Osteoblast (primary cell): ENCODE measurements around the gene ACBD6. TPM values are rescaled to one million over a fixed set of nuclear protein-coding genes. Genes with fewer than 3 reads are reported as not detected.

ENCODE experiments used
- DNase-seq: peaks from one replicate; pipeline ENCODE4 v3.0.0; 2011; ENCODE audit warnings: low spot score, mixed read lengths; ENCODE audit not compliant: insufficient read length; ENCODE audit errors: missing footprints
- H2AFZ ChIP-seq: 2 replicates; pipeline ENCODE4 v1.6.0; 2011; ENCODE audit warnings: mild to moderate bottlenecking, low read length
- H3K27ac ChIP-seq: 2 replicates; pipeline ENCODE4 v1.5.1; 2011; ENCODE audit warnings: mild to moderate bottlenecking, low read depth, low read length, moderate library complexity
- H3K27me3 ChIP-seq: 2 replicates; pipeline ENCODE4 v1.6.0; 2012; ENCODE audit warnings: mild to moderate bottlenecking, control low read depth, inconsistent platforms, low read length, moderate library complexity; ENCODE audit not compliant: insufficient read depth
- H3K36me3 ChIP-seq: 2 replicates; pipeline ENCODE4 v1.5.1; 2011; ENCODE audit warnings: mild to moderate bottlenecking, low read length, control low read depth, moderate library complexity; ENCODE audit not compliant: insufficient read depth
- H3K4me1 ChIP-seq: 2 replicates; pipeline ENCODE4 v1.5.1; 2011; ENCODE audit warnings: mild to moderate bottlenecking, low read length, control low read depth, moderate library complexity; ENCODE audit not compliant: insufficient read depth
- H3K4me2 ChIP-seq: 2 replicates; pipeline ENCODE4 v1.6.0; 2011; ENCODE audit warnings: mild to moderate bottlenecking, low read length; ENCODE audit not compliant: insufficient read depth
- H3K4me3 ChIP-seq: fragments of 200-600 bp; sonication (generic); 3 replicates; pipeline ENCODE4 v1.5.1; 2012; ENCODE audit warnings: mild to moderate bottlenecking, low read length, inconsistent platforms; ENCODE audit not compliant: insufficient read depth
- H3K79me2 ChIP-seq: 2 replicates; pipeline ENCODE4 v1.6.0; 2012; ENCODE audit warnings: mild to moderate bottlenecking, low read length, control low read depth, inconsistent platforms; ENCODE audit not compliant: insufficient read depth
- H3K9me3 ChIP-seq: 2 replicates; pipeline ENCODE4 v1.5.1; 2011; ENCODE audit warnings: low read depth, low read length, control low read depth
- H4K20me1 ChIP-seq: 2 replicates; pipeline ENCODE4 v1.6.0; 2012; ENCODE audit warnings: mild to moderate bottlenecking, low read length, control low read depth; ENCODE audit not compliant: insufficient read depth
- total RNA-seq: library from RNA; depleted of rRNA; stranded (reverse); fragments of >200 nt; gene quantifications from 2 replicates; pipeline ENCODE4 v1.2.3, GENCODE V29; 2012
- TF ChIP-seq, protein P1 (sequence below): IDR thresholded peaks from 2 replicates; pipeline ENCODE4 v1.5.1; 2011; ENCODE audit warnings: mild to moderate bottlenecking, low read depth, low read length, moderate library complexity; ENCODE audit errors: extremely low read depth

The ACBD6 gene
- total RNA-seq, 1 donor: 55.7 TPM

DNA sequence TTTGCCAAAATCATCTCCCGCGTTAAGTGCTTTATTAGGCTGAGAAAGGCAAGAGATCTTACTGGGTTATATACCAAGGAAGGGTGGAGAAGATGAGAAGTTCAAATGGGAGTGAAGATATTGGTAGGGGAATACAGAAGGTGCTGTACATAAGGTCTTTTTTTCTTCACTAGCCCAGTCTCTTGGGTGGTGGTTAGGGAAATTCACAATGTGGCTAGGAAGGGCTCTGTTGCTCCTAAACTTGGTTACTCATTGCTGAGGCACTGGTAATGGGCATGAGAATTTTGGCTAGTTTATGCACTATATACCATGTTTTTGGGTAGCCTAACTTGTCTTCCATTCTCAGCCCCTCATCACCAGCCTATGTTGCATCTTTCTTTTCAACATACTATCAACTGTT is 221.8 kb downstream of the ACBD6 start:
- H4K20me1 ChIP-seq: no peaks in the 10 kb centered on the region
- no peaks in the 10 kb centered on the region for H3K9me3 ChIP-seq
- TF ChIP-seq, protein P1, sequence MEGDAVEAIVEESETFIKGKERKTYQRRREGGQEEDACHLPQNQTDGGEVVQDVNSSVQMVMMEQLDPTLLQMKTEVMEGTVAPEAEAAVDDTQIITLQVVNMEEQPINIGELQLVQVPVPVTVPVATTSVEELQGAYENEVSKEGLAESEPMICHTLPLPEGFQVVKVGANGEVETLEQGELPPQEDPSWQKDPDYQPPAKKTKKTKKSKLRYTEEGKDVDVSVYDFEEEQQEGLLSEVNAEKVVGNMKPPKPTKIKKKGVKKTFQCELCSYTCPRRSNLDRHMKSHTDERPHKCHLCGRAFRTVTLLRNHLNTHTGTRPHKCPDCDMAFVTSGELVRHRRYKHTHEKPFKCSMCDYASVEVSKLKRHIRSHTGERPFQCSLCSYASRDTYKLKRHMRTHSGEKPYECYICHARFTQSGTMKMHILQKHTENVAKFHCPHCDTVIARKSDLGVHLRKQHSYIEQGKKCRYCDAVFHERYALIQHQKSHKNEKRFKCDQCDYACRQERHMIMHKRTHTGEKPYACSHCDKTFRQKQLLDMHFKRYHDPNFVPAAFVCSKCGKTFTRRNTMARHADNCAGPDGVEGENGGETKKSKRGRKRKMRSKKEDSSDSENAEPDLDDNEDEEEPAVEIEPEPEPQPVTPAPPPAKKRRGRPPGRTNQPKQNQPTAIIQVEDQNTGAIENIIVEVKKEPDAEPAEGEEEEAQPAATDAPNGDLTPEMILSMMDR: no peak
- H3K36me3 ChIP-seq: no peaks in the 10 kb centered on the region
- H2AFZ ChIP-seq: no peak overlapping the region
- no peak overlapping the region for H3K4me2 ChIP-seq
- DNase-seq: no peak
- no peaks in the 10 kb centered on the region for H3K27me3 ChIP-seq
- no peak overlapping the region for H3K27ac ChIP-seq
- H3K4me1 ChIP-seq: no peaks in the 10 kb centered on the region
- no peak overlapping the region for H3K4me3 ChIP-seq
- H3K79me2 ChIP-seq: no peaks in the 10 kb centered on the region

DNA sequence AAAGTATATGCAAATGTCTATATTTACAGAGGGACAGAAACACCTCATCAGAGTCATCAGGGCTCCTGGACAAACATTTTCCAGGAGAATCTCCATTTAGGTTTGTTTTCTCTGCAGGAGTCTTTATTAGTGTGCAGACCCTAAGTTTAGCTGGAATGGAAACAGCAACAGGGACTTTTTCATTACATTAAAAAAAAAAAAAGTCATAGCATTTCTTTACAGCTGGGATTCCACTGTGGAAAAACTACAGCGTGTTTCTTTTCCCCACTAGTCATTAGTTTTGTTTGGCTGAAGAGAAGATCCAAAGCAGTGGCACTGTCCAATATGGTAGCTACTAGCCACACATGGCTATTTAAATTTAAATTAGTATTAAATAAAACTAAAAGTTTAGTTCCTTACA is 222.7 kb downstream of the ACBD6 start:
- no peak for DNase-seq
- Histone ChIP-seq H3K9me3 (no peaks in the 10 kb centered on the region), H3K27ac (no peak overlapping the region), H3K4me3 (no peak overlapping the region), H3K79me2 (no peaks in the 10 kb centered on the region), H3K36me3 (peaks cover 2% of the 10 kb centered on the region), H3K27me3 (no peaks in the 10 kb centered on the region), H2AFZ (no peak overlapping the region), H3K4me2 (no peak overlapping the region), H3K4me1 (no peaks in the 10 kb centered on the region), H4K20me1 (no peaks in the 10 kb centered on the region)
- TF ChIP-seq, protein P1: no peak

DNA sequence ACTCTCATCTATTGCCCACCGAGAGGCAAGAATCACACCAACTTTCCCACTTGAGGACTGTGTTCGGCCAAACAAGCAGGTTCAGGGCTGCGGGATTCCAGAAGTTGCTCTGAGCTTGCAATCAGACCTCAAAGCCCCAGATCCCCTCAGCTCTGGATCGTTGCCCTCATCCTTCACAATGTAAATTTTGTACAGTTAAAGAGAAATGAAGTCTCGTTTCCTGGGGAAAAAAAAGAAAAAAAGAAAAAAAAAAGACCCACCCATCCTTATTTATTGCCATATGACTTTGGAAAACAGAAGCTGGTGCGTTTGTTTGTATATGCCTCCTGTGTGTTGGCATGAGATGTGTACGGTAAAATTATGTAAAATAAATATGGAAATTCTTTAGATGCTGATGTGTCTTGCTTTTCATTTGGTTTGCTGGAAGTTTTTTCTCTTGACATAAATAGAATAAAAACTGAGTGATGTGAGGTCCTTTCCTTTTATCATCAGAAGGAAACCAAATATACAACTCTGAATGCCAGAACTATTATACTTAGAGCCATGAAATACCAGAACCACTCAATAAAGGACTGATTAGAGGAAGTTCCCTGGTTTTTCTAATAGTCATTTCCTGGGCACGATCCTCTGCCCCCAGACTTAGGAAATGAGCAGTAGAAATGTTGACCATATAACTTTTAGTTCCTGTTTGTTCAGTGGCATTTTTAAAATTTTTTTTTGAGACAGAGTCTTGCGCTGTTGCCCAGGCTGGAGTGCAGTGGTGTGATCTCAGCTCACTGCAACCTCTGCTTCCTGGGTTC is 223.6 kb downstream of the ACBD6 start:
- Histone ChIP-seq H3K9me3 (no peaks in the 10 kb centered on the region), H3K4me1 (no peaks in the 10 kb centered on the region), H3K4me3 (no peak overlapping the region), H3K27me3 (no peaks in the 10 kb centered on the region), H3K36me3 (peaks cover 4% of the 10 kb centered on the region), H3K79me2 (no peaks in the 10 kb centered on the region), H3K4me2 (no peak overlapping the region), H3K27ac (no peak overlapping the region), H4K20me1 (no peaks in the 10 kb centered on the region), H2AFZ (no peak overlapping the region)
- DNase-seq: no peak
- TF ChIP-seq, protein P1: no peak

DNA sequence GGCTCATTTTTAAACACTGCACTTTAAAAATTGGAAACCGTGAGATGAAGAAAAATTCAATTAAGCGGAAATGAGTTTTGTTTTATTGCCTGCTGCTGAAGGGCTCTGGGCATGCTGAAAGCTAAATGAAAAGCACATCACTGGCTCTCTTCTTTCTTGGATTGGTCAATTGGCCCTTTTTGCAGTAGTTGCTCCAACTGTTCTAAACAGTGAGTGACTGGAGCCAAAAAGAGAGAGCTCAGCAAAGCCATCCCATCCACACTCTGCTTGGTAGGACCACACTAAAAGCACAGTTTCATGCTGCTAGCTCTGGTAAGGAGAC is 224.2 kb downstream of the ACBD6 start:
- no peak for DNase-seq
- Histone ChIP-seq H4K20me1 (no peaks in the 10 kb centered on the region), H3K36me3 (peaks cover 4% of the 10 kb centered on the region), H3K79me2 (no peaks in the 10 kb centered on the region), H3K4me1 (no peaks in the 10 kb centered on the region), H3K27me3 (no peaks in the 10 kb centered on the region), H3K4me2 (no peak overlapping the region), H2AFZ (no peak overlapping the region), H3K27ac (no peak overlapping the region), H3K4me3 (no peak overlapping the region), H3K9me3 (no peaks in the 10 kb centered on the region)
- TF ChIP-seq, protein P1: no peak
